NCI-H2196 treated with DMSO at 0.1 percent for 48 hours (cell line): ENCODE data around the gene TBC1D22A.
A peak's percentile ranks its signal among the peaks of the same experiment; 100 is the strongest.

Source experiments
- DNase-seq: peaks from one replicate; lab custom pipeline; 2025; ENCODE audit not compliant: unreplicated experiment; lab: John Stamatoyannopoulos, UW

TBC1D22A gene

GRCh38 chr22:46902998-46903916 lies 140.8 kb downstream of the TBC1D22A start:
- no peak for DNase-seq

GRCh38 chr22:46905415-46905814 lies 143.0 kb downstream of the TBC1D22A start:
- no peak for DNase-seq

- DNase-seq, result no peak
These were observed 143.4 kb downstream of the TBC1D22A start for GRCh38 chr22:46905834-46906233.

DNA sequence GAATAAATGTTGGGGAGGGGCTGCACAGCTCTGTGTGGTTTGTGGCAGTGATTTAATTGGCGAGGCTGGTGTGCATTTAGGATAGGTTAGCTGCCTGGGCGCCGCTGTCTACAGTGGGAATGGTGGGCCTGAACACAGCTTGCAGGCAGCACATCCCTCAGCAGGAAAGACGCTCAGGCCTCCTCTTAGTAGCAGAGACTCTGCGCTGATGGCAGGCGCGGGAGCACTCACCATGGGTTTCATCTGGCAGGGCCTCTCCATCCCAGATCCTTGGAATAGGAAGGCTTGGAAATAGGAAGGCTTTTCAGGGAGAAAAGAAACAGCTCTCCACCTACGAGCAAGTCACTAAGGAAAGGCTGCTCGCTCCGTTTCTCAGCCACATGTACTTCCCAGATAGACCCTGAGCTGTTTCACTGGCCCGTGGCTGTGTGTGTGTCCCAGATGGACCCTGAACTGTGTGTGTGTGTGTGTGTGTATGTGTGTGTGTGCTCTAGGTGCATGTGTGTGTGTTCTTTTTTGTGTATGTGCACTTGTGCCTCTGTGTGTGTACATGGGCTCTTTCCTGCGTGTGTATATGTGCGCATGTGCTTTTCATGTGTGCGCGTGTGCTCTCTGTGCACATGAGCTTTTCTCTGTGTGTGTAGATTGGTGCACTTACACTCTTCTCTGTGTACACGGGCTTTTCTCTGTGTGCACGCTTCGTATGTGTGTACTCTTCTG lies 144.0 kb downstream of the TBC1D22A start:
- DNase-seq, result no peak

- DNase-seq, result no peak
These were observed 145.1 kb downstream of the TBC1D22A start for GRCh38 chr22:46907241-46908215.

DNA sequence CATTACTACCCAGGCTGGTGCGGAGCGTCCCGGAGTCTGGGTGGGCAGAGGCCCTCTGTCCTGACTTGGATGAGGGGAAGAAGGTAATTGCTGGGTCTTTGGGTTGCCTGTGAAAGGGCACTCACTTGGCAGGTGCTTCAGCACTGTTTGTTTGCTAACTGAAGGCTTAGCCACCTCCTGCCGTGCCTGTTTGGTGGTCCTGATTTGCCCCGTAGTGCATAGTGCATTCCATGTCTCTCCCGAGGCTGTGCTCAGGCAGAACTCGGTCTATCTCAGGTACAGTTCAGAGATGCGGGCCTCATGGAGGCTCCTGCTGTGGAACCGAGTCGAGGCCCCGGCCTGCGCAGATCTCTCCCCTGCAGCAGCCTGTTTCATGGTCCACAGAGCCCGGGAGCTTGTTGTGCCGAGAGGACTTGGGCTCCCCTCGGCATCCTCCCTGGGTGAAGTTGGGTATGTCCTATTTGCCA lies 146.2 kb downstream of the TBC1D22A start:
- DNase-seq, result no peak

DNA sequence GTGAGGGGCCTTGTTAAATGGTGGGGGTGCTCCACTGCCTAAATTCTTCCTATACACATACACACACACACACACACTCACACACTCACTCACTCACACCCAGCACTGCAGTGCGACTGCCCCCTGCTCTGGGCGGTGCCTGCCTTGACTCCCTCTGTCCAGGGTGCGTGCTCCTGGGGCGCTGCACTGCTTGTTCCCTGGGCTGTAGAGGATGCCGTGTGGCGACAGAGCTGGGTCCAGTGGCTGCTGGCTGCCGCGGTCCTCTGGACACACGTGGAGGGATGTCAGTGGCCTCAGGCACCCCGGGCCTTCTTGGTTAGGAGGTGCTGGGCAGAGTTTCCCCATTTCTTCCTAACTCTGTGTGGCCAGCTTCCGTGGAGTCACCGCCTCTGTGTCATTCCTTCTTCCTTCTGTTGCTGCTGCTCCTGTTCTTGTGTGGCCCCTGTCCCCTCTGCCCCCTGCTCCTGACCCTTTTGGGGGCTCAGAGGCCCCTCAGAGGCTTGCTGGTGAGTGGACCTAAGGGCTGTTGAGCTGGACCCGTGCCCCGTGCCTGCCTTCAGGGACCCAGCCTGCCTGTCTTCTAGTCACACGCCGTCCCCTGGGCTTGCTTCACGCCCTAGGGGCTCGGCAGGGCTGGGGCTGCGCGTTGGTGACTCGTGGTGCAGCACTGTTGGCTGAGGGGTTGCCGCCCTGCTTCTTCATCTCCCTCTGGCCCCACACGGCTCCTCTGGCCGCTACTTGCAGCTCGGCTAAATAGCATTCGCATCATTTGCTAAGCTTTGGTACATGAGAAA lies 147.0 kb downstream of the TBC1D22A start:
- DNase-seq, result no peak

DNA sequence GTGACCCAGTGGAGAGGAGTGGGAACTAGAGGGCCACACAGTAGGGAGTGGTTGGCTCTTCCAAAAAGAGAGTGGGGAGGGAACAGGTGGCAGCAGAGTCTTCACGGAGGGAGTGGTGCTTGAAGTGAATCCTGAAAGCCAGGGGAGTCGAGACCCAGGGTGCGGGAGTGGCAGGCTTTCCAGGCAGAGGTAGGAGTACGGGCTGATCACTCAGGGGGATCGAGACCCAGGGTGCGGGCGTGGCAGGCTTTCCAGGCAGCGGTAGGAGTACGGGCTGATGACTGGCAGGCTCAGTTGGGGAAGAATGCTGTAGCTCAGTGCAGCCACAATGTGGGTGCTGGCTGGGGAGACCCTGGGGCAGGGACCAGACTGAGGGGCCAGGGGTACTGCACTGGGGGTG lies 148.2 kb downstream of the TBC1D22A start:
- no peak for DNase-seq

- DNase-seq, result no peak
These were observed 148.9 kb downstream of the TBC1D22A start for GRCh38 chr22:46911346-46911745.

- DNase-seq, result no peak
These were observed 150.9 kb downstream of the TBC1D22A start for GRCh38 chr22:46913351-46913750.

- no peak for DNase-seq
These were observed 152.0 kb downstream of the TBC1D22A start for GRCh38 chr22:46914481-46914880.

GRCh38 chr22:46914916-46915894 lies 152.8 kb downstream of the TBC1D22A start:
- DNase-seq, result peak; percentile 49

DNA sequence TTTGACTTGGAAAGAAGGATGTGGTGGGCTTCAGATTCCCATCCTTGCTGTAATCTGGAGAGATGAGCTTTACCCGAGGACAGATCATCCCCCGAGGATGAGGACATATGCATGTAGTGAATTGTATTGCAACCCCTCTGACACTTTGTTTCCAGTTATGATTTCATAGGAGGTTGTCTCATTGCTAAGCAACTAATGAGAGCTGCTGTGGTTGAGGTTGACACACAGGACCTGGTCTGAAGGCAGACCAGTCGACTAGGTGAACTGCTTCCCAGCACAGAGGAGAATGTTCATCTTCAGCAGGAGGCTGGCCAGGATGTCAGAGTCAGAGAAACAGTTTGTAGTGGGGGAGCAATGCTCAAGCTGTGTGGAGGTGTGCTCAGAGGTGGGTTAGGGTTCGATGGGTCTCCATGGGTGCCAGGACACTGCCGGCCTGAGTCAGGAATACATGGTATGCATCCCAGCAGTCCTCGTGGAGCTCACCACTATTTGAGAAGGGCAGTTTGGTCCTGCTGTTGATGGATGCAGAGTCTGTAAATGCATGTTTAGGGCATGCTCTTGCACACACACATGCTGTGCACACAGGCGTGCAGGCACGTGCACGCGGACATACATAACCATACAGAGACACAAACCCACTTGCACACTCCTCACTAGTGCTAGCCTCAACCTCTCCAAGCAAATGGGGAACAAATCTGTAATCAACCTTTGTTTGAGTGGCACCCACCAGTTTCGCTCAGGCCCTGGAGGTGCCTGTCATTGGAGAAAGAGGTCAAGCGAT lies 153.7 kb downstream of the TBC1D22A start:
- DNase-seq, result no peak

GRCh38 chr22:46916886-46917770 lies 154.7 kb downstream of the TBC1D22A start:
- DNase-seq, result no peak

- no peak for DNase-seq
These were observed 155.3 kb downstream of the TBC1D22A start for GRCh38 chr22:46917771-46918101.

DNA sequence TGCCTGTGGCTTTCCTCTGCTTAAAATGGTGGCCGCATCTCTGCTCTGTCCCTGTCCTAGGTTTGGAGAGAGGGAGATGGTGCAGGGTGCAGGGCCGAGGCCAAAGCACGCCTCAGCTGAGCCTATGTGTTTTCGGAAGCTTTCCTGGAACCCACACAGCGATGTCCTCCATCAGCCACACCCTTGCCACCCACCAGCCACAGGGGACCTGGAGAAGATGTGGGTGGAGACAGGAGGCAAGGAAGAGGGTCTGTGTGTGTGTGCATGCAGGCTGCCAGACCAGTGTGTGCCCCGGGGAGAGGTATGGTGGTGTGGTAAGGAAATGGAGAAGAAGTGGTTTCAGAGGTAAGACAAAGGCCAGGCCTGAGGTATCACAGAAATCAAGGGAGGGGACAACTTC lies 155.7 kb downstream of the TBC1D22A start:
- DNase-seq, result no peak

GRCh38 chr22:46922037-46922436 lies 159.6 kb downstream of the TBC1D22A start:
- DNase-seq, result no peak
